ENCODE measurements around the gene ACOD1.
A peak's percentile ranks its signal among the peaks of the same experiment; 100 is the strongest.
"Not testable (repeated sequence)": the region's sequence is repeated elsewhere in the genome, so short reads cannot be mapped to it uniquely, and the experiment has no call there.

ACOD1 gene

DNA sequence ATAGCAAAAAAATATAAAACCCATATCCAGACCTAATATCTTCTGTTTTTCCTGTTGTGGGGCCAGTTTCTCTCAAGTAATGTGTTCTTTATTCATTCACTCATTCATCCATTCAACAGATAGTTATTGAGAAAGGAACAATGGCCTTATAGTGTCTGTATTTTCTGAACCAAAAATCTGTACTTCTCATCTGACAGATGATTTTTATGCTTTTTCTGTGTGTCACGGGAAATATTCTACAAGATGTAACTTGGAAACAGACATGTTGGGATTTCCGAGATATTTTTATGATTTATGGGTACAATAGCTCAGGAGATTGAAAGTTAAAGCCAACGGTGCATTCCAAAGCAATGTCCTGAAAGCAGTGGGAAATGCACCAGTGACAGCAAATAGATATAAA lies 5.7 kb downstream of the ACOD1 start:
- no peak for DNase-seq (ENCODE audit: low read depth, low spot score)

DNA sequence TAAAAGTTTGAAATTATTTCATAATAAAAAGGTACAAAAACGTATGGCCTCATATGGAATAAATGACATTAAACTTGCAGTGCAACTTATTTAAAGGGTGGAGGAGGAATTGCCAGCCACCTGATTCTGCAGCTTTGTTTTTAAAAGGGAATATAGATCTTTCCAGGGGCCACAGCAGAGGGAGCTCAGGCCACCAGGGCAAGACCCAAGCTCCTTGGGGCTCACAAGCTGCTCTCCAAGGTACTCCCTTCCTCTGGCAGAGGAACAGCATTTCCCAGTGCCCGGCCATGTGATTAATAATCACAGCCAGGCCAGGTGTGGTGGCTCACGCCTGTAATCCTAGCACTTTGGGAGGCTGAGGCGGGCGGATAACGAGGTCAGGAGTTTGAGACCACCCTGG lies 6.2 kb downstream of the ACOD1 start:
- DNase-seq (ENCODE audit: low read depth, low spot score): no peak

DNA sequence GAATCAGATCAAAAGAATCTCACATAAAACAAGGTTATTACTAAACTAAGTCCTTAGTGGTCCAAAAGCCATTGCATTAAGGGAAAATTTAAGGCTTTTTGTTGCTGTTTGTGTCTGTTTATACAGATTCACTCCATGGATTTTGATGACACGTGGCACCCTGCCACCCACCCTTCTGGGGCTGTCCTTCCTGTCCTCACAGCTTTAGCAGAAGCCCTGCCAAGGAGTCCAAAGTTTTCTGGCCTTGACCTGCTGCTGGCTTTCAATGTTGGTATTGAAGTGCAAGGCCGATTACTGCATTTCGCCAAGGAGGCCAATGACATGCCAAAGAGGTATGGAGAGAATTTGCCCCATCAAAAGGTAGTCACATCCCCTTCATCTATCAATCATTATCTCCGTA lies 6.9 kb downstream of the ACOD1 start:
- DNase-seq (ENCODE audit: low read depth, low spot score): no peak

DNA sequence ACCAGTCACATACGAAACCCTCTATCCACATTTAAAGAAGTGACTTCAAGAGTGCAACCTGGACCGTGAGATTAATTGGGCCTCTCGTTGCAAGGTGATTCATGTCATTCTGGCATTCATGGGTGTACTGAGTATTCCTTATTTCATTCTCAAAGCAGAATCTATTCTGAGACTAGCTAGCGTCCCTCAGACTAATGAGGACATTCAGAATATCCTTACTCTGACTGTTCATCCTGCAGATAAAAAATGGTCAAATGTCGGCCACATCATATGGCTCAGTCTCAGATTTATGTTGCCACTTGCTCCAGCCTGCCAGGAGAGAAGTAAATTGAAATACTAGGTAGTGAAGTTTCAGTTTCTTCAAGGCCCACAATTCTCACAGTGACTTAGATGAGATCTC lies 7.3 kb downstream of the ACOD1 start:
- DNase-seq (ENCODE audit: low read depth, low spot score): no peak

DNA sequence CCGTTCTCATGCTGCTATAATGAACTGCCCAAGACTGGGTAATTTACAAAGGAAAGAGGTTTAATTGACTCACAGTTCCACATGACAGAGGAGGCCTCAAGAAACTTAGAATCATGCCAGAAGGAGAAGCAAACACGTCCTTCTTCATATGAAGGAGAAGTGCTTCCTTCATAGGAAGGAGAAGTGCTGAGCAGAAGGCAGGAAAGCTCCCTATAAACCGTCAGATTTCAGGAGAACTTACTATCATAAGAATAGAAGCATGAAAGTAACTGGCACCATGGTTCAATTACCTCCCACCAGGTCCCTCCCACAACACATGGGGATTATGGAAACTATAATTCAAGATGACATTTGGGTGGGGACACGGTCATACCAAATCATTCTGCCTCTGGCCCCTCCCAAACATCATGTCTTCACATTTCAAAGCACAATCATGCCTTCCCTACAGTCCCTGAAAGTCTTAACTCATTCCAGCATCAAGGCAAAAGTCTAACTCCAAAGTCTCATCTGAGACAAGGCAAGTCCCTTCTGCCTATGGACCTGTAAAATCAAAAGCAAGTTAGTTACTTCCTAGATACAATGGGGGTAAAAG lies 10.6 kb downstream of the ACOD1 start:
- DNase-seq (ENCODE audit: low read depth, low spot score): no peak

DNA sequence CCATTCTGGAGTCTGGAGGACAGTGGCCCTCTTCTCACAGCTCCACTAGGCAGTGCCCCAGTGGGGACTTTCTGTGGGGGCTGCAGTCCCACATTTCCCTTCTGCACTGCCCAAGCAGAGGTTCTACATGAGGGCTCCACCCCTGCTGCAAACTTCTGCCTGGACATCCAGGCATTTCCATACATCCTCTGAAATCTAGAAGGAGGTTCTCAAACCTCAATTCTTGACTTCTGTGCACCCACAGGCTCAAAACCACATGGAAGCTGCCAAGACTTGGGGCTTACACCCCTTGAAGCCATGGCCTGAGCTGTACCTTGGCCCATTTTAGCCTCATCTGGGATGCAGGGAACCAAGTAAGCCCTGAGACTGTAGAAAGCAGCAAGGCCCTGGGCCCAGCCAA lies 11.4 kb downstream of the ACOD1 start:
- not testable (repeated sequence) for DNase-seq (ENCODE audit: low read depth, low spot score)

DNA sequence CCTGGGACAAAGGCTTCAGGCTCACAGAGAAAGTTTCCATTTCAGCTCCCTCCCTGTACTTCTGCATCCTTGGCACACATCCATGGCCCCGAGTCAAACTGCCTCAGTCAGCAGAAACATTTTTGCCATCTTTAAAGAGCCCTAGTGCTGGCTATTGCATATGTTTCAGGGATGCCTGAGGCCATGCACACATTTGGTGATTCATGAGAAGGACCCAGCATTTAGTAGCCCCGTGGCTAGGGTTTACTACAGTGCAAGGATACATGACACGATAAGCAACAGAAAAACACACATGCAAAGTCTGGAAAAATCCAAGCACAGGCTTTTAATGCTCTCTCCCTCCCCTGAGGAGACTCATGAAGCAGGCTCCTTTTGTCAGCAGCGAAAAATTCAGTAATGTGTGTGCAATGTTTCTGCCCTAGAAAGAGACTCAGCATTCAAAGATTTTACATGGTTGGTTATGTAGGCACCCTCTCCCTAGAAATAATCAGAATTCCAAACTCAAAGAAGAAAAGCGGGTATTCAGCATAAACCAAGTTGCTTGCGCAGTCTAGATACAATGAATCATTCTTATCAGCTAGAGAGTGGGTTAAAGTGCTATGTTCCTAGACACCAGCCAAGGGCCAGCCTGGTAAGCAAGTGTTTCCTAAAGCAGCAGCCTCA lies 17.6 kb downstream of the ACOD1 start:
- peak; percentile 85 for DNase-seq (ENCODE audit: low read depth, low spot score)

DNA sequence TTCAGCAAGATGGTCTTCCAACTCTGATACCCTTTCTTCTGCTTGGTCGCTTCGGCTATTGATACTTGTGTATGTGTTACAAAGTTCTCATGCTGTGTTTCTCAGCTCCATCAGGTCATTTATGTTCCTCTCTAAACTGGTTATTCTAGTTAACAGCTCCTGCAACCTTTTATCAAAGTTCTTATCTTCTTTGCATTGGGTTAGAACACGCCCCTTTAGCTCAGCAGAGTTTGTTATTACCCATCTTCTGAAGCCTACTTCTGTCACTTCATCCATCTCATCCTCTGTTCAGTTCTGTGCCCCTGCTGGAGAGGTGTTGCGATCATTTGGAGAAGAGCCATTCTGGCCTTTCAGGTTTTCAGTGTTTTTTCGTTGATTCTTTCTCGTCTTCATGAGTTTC lies 18.7 kb downstream of the ACOD1 start:
- no peak for DNase-seq (ENCODE audit: low read depth, low spot score)

DNA sequence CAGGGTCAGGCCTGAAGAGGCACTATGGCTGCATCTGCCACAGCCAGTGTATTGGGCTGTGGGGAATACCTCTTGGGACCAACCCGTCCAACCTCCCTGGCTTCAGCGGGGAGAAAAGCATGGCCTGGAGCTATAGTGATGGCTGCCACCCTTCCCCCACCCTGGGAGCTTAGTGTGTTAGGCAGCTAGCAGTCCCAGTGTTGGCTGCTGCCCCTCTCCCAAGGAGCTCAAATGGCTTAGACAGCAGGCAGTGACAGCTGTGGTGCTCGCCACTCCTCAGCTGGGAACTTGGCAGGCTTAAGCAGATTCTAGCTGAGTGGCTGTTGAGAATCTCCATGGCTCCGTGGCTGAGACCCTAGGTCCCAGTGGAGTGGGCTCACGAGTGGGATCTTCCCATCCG lies 19.7 kb downstream of the ACOD1 start:
- no peak for DNase-seq (ENCODE audit: low read depth, low spot score)

DNA sequence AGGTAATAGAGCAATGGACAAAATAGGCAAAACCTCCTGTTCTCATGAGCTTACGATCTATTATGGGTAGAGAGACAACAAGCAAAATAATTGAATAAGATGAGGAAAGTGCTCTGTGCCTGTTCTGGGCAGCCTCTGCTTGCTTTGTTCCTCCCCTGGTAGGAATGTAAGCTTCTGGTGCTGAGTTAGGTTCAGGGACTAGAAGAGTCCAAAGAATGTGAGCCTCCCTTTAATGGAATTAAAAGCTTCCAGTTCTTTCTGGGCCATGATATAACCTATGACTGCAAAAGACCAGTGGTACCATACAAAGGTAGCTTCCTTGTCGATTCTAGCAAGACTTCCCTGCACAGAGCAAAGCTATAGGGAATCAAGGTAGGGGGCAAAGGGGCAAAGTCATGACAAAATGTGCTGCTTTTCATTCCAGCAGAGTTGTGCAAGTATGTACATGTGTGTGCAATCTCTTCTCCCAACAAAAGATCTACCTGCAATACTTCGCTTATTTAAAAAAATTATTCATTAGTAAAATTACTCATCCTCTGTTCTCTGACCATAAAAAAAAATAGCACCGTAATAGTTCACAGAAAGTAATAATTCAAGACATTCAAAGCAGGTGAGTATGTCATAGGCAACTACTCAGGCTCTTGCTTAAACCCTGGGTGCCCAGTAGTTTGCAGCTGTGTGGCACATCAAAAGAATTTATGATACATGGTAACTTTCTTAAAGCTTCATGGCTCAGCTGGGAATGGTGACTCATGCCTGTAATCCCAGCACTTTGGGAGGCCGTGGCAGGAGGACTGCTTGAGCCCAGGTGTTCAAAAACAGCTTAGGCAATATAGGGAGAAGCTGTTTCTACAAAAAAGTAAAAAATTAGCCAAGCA lies 21.4 kb downstream of the ACOD1 start:
- no peak for DNase-seq (ENCODE audit: low read depth, low spot score)

DNA sequence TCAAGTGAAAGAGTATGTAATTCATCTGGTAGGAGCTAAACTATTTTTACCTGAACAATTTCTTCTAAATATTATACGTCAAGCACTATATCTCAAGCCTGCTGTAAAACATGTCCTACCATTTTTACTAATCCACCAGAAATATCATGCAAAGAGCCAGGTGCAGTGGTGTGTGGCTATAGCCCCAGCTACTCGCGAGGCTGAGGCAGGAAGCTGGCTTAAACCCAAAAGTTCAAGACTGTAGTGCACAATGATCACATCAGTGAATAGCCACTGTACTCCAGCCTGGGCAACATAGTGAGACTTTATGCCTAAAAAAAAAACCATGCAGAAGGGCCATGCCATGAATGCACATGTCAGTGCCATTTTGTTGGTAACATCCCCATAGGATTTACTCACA lies 22.9 kb downstream of the ACOD1 start:
- DNase-seq (ENCODE audit: low read depth, low spot score): no peak

DNA sequence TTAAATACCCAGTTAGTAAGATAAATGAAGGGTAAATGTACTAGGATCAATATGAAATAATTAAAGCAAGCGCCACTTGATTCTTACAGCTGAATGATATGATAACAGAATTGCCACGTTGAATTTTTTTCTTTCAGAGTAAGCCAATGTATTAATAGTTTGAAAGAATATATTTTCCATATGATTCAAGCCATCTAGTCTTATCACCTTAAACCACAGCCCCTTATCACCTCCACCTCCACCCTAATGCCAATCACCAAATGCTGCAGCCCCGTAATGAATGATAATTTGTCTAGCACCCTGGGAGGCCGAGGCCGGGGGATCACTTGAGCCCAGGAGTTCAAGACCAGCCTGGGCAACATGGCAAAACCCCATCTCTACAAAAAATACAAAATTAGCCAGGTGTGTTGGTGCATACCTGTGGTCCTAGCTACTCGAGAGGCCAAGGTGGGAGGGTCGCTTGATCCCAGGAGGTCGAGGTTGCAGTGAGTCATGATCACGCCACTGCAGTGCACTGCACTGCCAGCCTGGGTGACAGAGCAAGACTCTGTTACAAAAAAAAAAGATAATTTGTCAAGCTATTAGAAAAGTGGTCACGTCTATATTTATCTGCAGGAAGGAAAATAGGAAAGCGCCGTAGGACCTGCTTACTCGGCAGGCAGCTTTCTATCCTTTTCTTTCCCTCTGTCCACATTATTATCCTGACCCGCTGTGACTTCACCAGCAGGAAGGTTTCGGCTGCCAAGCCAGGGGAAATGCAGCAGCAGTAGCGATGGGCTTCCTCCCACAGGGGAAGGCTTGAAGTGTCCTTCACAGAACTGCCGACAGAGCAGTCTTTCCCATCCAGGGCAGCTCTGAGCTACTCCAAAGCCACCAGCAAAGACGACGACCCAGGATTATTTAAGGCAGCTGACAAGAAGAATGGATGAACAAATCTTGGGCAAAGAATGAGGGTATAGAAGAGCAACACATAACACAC lies 23.8 kb downstream of the ACOD1 start:
- DNase-seq (ENCODE audit: low read depth, low spot score): peak; percentile 43

DNA sequence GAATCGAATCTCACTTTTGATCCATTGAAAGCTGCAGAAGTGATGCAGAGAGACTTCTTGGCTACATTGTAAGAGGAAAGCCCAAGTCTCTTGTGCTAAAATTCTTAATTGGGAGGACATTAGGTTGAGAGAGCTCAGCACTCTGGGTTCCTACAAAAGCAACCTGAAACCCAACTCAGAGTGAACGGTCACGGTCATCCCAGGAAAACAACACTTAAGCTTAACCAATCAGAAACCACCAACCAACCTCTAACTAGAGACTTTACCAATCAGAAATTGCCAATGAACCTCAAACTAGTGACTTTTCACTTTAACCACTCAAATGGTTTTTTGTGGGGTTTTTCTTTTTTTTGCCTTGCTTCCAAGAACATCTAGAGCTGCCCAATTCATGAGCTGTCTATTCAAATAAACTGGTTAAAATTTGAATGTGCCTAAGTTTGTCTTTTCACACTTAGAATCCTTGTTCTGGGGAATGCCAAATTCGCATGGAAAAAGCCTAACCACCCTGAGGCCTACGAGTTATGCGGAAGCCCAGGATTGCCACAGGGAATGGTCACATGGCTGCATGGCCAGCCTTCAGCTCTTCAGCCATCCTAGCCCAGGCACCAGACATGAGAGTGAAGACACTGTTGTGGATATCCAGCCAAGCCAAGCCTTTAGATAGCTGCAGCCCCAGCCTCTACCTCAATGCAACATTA lies 25.8 kb downstream of the ACOD1 start:
- DNase-seq (ENCODE audit: low read depth, low spot score): no peak

DNA sequence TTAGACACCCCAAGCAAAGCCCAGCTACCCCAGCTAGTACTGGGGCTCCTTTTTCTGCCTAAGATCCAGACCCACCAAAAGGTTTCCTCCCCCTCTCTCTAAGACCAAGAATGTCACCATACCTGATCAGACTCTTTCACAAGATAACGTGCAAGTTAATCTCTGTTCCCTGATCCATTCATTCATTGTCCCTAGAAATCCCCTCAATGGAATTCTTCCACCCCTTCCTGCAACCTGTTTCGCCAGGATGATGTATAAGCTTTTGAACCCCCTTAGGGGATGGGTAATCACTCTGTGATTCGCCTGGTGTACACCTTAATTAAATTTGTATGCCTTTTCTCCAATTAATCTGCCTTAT lies 26.3 kb downstream of the ACOD1 start:
- DNase-seq (ENCODE audit: low read depth, low spot score): no peak

DNA sequence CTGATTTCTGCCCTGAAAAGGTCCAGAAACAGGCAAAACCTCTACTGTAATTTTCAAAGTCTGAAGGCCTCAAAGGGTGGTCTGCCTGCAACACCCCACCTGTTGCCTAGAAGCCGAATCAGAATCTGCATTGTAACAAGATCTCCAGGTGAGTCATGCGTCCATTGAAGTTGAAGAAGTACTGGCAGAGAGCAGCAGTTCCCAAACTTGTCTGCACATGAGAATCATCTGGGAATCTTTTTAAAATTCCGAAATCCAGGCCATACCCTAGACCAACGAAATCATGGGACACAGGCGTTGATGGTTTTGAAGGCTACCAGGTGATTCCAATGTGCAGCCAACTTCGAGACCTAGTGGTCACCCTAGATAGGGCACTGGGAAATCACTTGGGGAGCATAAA lies 27.6 kb downstream of the ACOD1 start:
- no peak for DNase-seq (ENCODE audit: low read depth, low spot score)

DNA sequence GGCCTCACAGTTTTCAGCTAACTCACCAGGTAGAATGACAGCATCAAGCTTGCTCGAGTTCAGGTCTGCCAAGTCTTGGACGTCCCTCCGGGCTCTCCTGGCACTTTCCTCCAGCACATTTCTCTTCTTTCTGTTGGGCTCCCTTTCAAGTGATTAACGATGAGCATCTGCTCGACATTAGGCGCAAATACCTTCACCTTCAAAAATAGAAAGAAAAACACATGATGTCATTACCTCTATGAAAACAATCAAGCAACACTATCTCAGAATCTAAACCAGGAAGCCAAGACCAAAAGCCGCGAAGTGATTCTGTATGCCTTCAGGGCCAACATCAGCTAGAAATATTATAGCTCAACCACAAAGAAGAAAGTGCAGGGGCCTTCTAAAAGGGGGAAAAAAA lies 28.2 kb downstream of the ACOD1 start:
- DNase-seq (ENCODE audit: low read depth, low spot score): no peak

DNA sequence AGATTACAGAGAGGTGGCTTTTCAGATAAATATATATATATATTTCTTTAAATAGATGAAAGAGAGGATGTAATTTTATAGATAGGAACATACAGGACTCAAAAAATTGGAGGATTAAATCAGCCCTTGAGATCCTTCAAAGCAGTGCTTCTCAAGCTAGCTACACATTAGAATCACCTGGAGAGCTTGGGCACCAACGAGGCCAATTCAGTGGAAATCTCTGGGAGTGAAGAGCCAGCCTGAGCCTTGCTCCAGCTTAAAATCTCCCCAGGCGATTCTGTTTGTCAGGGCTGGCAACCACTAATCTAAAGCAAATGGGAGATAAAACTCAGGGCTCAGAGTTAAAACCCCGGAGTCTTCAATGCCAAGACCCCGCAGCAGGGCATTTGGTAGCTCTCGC lies 28.6 kb downstream of the ACOD1 start:
- DNase-seq (ENCODE audit: low read depth, low spot score): no peak

DNA sequence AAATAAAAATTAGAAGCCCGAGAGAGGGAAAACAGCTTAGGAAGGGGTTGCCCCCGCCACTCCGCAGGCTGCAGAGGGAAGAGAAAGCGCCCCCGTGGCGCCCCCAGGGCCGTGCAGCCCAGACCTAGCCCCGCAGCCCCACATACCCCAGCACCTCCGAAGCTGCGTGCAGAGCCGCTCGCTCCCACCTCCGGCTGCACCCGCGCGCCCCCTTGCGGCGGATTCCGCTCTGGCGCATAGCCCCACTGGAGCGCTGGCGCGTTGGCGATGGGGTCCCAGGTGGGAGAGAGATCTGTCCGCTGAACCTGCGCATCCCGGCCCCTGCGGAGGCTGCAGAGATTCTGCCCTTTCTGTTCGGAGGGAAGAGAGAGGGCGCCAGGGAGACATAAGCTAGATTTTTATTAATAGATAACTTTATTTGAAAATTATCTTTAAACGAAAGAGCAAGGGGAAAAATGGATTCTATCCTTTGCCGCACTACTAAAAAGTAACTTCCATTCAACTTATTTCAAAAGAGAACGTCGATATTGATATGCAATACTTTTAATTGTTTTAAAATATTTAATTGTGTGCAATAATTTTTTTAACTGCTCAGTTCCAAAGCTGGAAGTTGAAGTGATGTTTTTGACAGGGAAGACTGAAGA lies 31.9 kb downstream of the ACOD1 start:
- DNase-seq (ENCODE audit: low read depth, low spot score): no peak

DNA sequence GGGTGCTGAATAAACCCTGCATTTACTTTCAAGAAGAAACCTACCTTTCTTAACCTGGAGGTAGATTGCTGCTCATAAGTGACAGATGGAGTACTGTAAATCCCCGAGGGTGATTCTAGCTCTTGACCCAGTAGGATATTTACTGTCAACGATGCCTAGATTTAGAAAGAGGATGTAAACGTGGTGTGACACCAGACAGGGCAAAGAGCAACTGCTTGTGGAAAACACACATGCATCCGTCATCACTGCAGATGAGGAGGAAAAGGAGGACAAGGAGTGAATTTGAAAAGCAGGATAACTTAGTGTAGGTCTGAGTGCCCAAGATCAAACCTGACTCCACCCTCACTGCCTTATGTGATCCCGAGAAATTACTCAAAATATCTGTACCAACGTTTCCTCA lies 33.8 kb downstream of the ACOD1 start:
- no peak for DNase-seq (ENCODE audit: low read depth, low spot score)

DNA sequence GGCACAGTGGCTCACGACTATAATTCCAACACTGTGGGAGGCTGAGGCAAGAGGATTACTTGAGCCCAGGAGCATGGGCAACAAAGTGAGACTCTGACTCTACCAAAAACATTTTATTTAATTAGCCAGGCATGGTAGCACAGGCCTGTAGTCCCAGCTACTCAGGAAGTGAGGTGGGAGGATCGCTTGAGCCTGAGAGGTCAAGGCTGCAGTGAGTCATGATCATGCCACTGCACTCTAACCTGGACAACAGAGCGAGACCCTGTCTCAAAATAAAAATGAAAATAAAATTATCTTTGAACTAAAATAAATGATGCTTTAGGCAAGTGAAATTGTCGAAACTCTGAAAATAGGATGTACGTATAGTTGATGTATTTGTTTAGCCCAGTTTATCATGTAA lies 35.4 kb downstream of the ACOD1 start:
- no peak for DNase-seq (ENCODE audit: low read depth, low spot score)

DNA sequence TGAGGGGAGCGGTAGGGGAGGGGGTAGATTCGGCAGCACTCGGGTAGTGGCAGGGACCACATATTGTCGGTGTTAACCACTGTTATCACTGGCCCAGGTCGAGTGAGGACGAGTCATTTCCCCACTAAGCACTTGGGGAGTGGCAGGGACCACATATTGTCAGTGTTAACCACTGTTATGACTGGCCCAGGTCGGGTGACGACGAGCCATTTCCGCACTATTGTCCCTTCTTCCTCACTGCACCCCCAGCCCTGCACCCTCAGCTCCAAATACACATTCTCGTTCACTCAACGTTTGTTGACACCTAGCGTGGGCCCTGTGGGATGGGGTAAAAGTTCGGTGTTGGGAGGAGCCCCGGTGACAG lies 43.1 kb downstream of the ACOD1 start:
- DNase-seq (ENCODE audit: low read depth, low spot score): no peak

Measured in smooth muscle cell of the brain vasculature (primary cell).